Bronchial epithelial cell (primary cell): ENCODE data around the gene NUBPL. TPM values are rescaled to one million over a fixed set of nuclear protein-coding genes. Genes with fewer than 3 reads are reported as not detected.
A peak's percentile ranks its signal among the peaks of the same experiment; 100 is the strongest.
"Not testable (repeated sequence)": the region's sequence is repeated elsewhere in the genome, so short reads cannot be mapped to it uniquely, and the experiment has no call there.

Experiments used
- DNase-seq: peaks from one replicate; pipeline ENCODE4 v3.0.0-alpha.2; 2010; ENCODE audit warnings: low read depth
- FAIRE-seq: peaks from 2 replicates; lab custom pipeline; 2011; peaks lifted over from hg19 to GRCh38; lab: Jason Lieb, UNC
- H3K27me3 ChIP-seq: 2 replicates; pipeline ENCODE4 v1.5.1; 2011; ENCODE audit warnings: low read length; ENCODE audit not compliant: control insufficient read depth, insufficient read depth
- H3K36me3 ChIP-seq: 2 replicates; pipeline ENCODE4 v1.5.1; 2011; ENCODE audit warnings: low read length; ENCODE audit not compliant: control insufficient read depth, insufficient read depth
- H3K4me3 ChIP-seq: 2 replicates; pipeline ENCODE4 v1.5.1; 2011; ENCODE audit warnings: mild to moderate bottlenecking, low read depth, low read length, control low read depth
- CTCF ChIP-seq: IDR thresholded peaks from 2 replicates; pipeline ENCODE4 v1.5.1; 2011; ENCODE audit warnings: mild to moderate bottlenecking, moderate library complexity, low read length, control low read depth, inconsistent platforms; ENCODE audit not compliant: insufficient read depth, severe bottlenecking
- total RNA-seq: library from RNA; depleted of rRNA; stranded (reverse); fragments of >200 nt; gene quantifications from 2 replicates; pipeline ENCODE4 v1.2.1, GENCODE V29; 2014

The NUBPL gene
- total RNA-seq, 1 donor from 2014 or later, result 12.4 TPM

GRCh38 chr14:31842899-31843298 is 281.7 kb downstream of the NUBPL start:
- FAIRE-seq (no peak), DNase-seq (peak; percentile 2)
- Histone ChIP-seq H3K27me3 (no peaks in the 10 kb centered on the region), H3K36me3 (no peaks in the 10 kb centered on the region), H3K4me3 (no peak overlapping the region)
- no peak for TF ChIP-seq CTCF

GRCh38 chr14:31843361-31844091 is 282.3 kb downstream of the NUBPL start:
- no peak overlapping the region for H3K4me3 ChIP-seq
- DNase-seq (peak; percentile 33), FAIRE-seq (no peak)
- TF ChIP-seq CTCF, result no peak
- no peaks in the 10 kb centered on the region for H3K27me3 ChIP-seq
- no peaks in the 10 kb centered on the region for H3K36me3 ChIP-seq

GRCh38 chr14:31854508-31855075 is 293.4 kb downstream of the NUBPL start:
- no peak for DNase-seq
- TF ChIP-seq CTCF, result no peak
- no peak overlapping the region for H3K4me3 ChIP-seq
- no peak for FAIRE-seq
- H3K27me3 ChIP-seq, result no peaks in the 10 kb centered on the region
- H3K36me3 ChIP-seq, result no peaks in the 10 kb centered on the region

GRCh38 chr14:31855262-31855661 is 294.1 kb downstream of the NUBPL start:
- Histone ChIP-seq H3K27me3 (no peaks in the 10 kb centered on the region), H3K4me3 (no peak overlapping the region), H3K36me3 (no peaks in the 10 kb centered on the region)
- FAIRE-seq, result no peak
- no peak for TF ChIP-seq CTCF
- DNase-seq, result no peak

- FAIRE-seq, H3K4me3 ChIP-seq, H3K36me3 ChIP-seq, H3K27me3 ChIP-seq, DNase-seq: not testable (repeated sequence)
Measured at GRCh38 chr14:31856003-31856402, 294.8 kb downstream of the NUBPL start.

DNA sequence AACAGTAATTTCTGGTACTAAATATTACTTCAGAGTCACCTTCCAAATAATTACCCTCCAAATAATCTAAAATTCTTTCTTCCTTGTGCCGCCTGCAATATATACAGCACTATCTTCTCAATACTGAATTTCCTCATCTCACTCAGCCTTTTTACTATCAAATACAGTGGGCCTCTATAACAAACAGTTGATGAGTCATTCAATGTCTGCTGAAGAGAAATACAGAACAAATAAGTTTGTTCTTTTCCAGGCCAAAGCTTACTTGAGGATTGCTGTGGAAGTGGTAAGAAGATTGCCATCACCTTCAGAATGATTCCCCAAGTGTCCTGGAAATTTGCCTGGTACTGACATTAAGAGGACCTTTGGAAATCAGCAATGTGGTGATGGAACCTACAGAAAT is 297.7 kb downstream of the NUBPL start:
- no peak overlapping the region for H3K4me3 ChIP-seq
- no peaks in the 10 kb centered on the region for H3K36me3 ChIP-seq
- FAIRE-seq, result no peak
- no peaks in the 10 kb centered on the region for H3K27me3 ChIP-seq
- TF ChIP-seq CTCF, result no peak
- DNase-seq, result peak; percentile 47
